CD4-positive, alpha-beta T cell (primary cell): ENCODE results near the gene ECHDC3. TPM values are rescaled to one million over a fixed set of nuclear protein-coding genes. Genes with fewer than 3 reads are reported as not detected.

ENCODE experiments used
- ATAC-seq: fragments of 200-7000 bp; cut with Tn5 transposase; one replicate; pipeline ENCODE4 v1.10.0; 2022; ENCODE audit warnings: mild to moderate bottlenecking; ENCODE audit not compliant: poor library complexity
- CTCF ChIA-PET: fragments of 350-600 bp; sonication (Branson Sonifier 250); formaldehyde crosslinking; loops from one replicate; lab custom pipeline; 2021; ENCODE audit warnings: antibody characterized with exemption, inconsistent platforms; lab: Charles Lee
- POLR2A ChIA-PET: fragments of 350-600 bp; sonication (Branson Sonifier 250); formaldehyde crosslinking; loops from one replicate; lab custom pipeline; 2021; ENCODE audit warnings: antibody characterized with exemption, inconsistent platforms; lab: Charles Lee
- DNase-seq, 14 experiments: peaks; one replicate each; pipeline ENCODE4 v3.0.0-alpha.2; 2013 to 2020; ENCODE audit warnings: mixed read lengths in 2 of 14
- H3K27ac ChIP-seq, 2 donors: one replicate each; pipeline versions ENCODE4 v1.5.1 to v1.7.0; 2013; ENCODE audit warnings: low read length in 2 of 2, low read depth in 1 of 2, mild to moderate bottlenecking in 1 of 2
- H3K27me3 ChIP-seq, 2 experiments: 1 replicate in 1 of 2; 2 replicates in 1 of 2; pipeline versions ENCODE4 v1.6.1 to v1.7.0; 2013; ENCODE audit warnings: low read length in 2 of 2, control low read depth in 1 of 2, mild to moderate bottlenecking in 1 of 2, moderate library complexity in 1 of 2; ENCODE audit not compliant: insufficient read depth in 2 of 2, control insufficient read depth in 1 of 2
- H3K36me3 ChIP-seq: one replicate; pipeline ENCODE4 v1.6.1; 2013; ENCODE audit warnings: low read length, control low read depth; ENCODE audit not compliant: insufficient read depth
- H3K4me1 ChIP-seq: one replicate; pipeline ENCODE4 v1.6.1; 2013; ENCODE audit warnings: low read length, control low read depth; ENCODE audit not compliant: insufficient read depth
- H3K4me3 ChIP-seq: one replicate; pipeline ENCODE4 v1.5.1; 2013; ENCODE audit warnings: mild to moderate bottlenecking, low read length, moderate library complexity
- H3K9me3 ChIP-seq, 2 experiments: 1 replicate in 1 of 2; 2 replicates in 1 of 2; pipeline versions ENCODE4 v1.6.1 to v1.7.0; 2013; ENCODE audit warnings: low read length in 2 of 2, mild to moderate bottlenecking in 2 of 2, control low read depth in 1 of 2, moderate library complexity in 1 of 2; ENCODE audit not compliant: control insufficient read depth in 1 of 2, insufficient read depth in 1 of 2
- H3K27ac Mint-ChIP-seq: one replicate; pipeline ENCODE4 v1.8.0; 2020; ENCODE audit warnings: mixed read lengths
- H3K27me3 Mint-ChIP-seq: one replicate; pipeline ENCODE4 v1.8.0; 2021; ENCODE audit warnings: mixed read lengths
- H3K36me3 Mint-ChIP-seq: one replicate; pipeline ENCODE4 v1.8.0; 2021; ENCODE audit warnings: low read depth, mixed read lengths
- H3K4me1 Mint-ChIP-seq: one replicate; pipeline ENCODE4 v1.8.0; 2021; ENCODE audit warnings: low read depth, mixed read lengths
- H3K4me3 Mint-ChIP-seq: one replicate; pipeline ENCODE4 v1.8.0; 2020; ENCODE audit warnings: mild to moderate bottlenecking, mixed read lengths
- H3K9me3 Mint-ChIP-seq: one replicate; pipeline ENCODE4 v1.8.0; 2020; ENCODE audit warnings: mixed read lengths
- intact Hi-C, 2 experiments: fragments of 100-400 bp; cut with DNase I in 1 of 2; cut with micrococcal nuclease in 1 of 2; formaldehyde crosslinking; loops; one replicate each; pipeline versions ENCODE4 v1.15.1 to v1.9.0; 2023 to 2025; cut with DNase I, micrococcal nuclease
- total RNA-seq, 174 experiments: library from RNA in 2 of 174; stranded (reverse) in 2 of 174; gene quantifications; one replicate each; pipeline ENCODE4 v1.2.3 and lab custom pipeline; 2021 to 2026
- TF ChIP-seq, protein P1 (sequence below): fragments of 200-600 bp; IDR thresholded peaks from one replicate; pipeline ENCODE4 v1.8.0; 2022; ENCODE audit warnings: antibody characterized with exemption, mild to moderate bottlenecking

ECHDC3 gene
- total RNA-seq, 2 experiments from 2014 or later, result 1.5 to 1.6 TPM

DNA sequence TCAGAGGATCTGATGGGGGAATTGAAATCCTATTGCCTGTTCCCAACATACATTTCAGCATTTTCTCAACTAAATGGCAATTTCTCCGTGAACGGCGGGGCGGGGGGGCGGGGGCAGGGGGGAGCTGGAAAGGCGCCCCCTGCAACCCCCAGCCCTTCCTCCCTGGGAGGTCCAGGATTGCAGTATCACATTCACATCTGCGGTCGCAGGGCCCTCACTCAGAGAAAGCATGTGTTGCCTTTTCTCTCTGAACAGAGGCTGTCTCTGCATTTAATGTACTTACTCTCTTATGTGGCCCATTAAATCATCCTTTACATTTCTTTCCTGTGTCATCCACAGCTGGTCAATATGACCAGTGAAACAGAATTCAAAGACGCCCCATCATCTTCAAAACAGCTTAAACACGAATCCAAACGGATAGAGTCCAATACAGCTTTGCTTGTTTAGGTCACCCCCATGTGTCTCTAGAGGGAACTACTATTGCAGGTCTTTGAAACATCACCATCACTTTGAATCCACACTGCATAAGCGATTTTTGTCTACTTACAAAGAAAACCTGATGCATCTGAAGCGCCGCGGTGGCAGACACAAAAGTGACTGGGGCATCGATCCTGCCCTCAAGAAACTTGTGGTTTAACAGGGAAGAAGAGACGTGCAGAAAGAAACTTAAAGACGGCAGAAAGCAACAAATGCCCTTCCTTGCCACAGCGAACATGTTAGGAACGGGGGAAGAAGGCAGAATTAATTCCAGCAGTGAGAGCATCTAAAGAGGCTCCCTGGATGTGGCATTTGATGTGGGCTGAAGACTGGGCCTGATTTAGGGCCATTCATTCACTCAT, 17.0 kb upstream of the ECHDC3 start:
- Mint-ChIP-seq H3K9me3 (no peaks in the 10 kb centered on the region), H3K27ac (no peak overlapping the region), H3K4me1 (peaks cover 6% of the 10 kb centered on the region), H3K27me3 (no peaks in the 10 kb centered on the region), H3K36me3 (no peaks in the 10 kb centered on the region), H3K4me3 (no peak overlapping the region)
- Histone ChIP-seq H3K27me3 (no peaks in the 10 kb centered on the region), H3K4me3 (no peak overlapping the region), H3K9me3 (peaks cover 6 to 8% of the 10 kb centered on the region in 2 experiments), H3K4me1 (no peaks in the 10 kb centered on the region), H3K36me3 (no peaks in the 10 kb centered on the region), H3K27ac (no peak overlapping the region)
- DNase-seq (peak in 4 of 14 experiments; percentile 18 to 70 (median 52)), ATAC-seq (peak; percentile 80)
- CTCF ChIA-PET, result interaction anchor here (0.8 to 2.4 kb wide), 3 partner anchors 32 to 210 kb away, joined by 4 to 16 read pairs (median 11); no protein-coding TSS in a partner anchor
- TF ChIP-seq, protein P1, sequence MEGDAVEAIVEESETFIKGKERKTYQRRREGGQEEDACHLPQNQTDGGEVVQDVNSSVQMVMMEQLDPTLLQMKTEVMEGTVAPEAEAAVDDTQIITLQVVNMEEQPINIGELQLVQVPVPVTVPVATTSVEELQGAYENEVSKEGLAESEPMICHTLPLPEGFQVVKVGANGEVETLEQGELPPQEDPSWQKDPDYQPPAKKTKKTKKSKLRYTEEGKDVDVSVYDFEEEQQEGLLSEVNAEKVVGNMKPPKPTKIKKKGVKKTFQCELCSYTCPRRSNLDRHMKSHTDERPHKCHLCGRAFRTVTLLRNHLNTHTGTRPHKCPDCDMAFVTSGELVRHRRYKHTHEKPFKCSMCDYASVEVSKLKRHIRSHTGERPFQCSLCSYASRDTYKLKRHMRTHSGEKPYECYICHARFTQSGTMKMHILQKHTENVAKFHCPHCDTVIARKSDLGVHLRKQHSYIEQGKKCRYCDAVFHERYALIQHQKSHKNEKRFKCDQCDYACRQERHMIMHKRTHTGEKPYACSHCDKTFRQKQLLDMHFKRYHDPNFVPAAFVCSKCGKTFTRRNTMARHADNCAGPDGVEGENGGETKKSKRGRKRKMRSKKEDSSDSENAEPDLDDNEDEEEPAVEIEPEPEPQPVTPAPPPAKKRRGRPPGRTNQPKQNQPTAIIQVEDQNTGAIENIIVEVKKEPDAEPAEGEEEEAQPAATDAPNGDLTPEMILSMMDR, result peak; percentile 69
- POLR2A ChIA-PET, result interaction anchor here (1.0 kb wide), 2 partner anchors 40 to 210 kb away, joined by 7 to 8 read pairs; no protein-coding TSS in a partner anchor
- intact Hi-C loops, result loop anchor here (1.0 to 10.0 kb wide), 5 partner anchors 38 to 210 kb away; partner anchors contain the start of gene USP6NL (in 1 of the 2)

- intact Hi-C loops, result loop anchor here (1.0 to 10.0 kb wide), 4 partner anchors 39 to 211 kb away; partner anchors contain the start of gene USP6NL (in 1 of the 2)
- Mint-ChIP-seq H3K27ac (no peak overlapping the region), H3K9me3 (no peaks in the 10 kb centered on the region), H3K4me3 (no peak overlapping the region), H3K36me3 (no peaks in the 10 kb centered on the region), H3K4me1 (peaks cover 6% of the 10 kb centered on the region), H3K27me3 (no peaks in the 10 kb centered on the region)
- Histone ChIP-seq H3K27me3 (no peaks in the 10 kb centered on the region), H3K27ac (no peak overlapping the region), H3K9me3 (peaks cover 6 to 13% of the 10 kb centered on the region in 2 experiments), H3K4me3 (no peak overlapping the region), H3K36me3 (no peaks in the 10 kb centered on the region), H3K4me1 (no peaks in the 10 kb centered on the region)
- no peak for ATAC-seq
- POLR2A ChIA-PET, result no interaction called here
- DNase-seq, result no peak
- CTCF ChIA-PET, result interaction anchor here (2.4 kb wide), 1 partner anchor 32 kb away, joined by 11 read pairs; no protein-coding TSS in a partner anchor
- TF ChIP-seq, protein P1, result no peak
Measured at GRCh38 chr10:11725912-11726311, 16.3 kb upstream of the ECHDC3 start.

DNA sequence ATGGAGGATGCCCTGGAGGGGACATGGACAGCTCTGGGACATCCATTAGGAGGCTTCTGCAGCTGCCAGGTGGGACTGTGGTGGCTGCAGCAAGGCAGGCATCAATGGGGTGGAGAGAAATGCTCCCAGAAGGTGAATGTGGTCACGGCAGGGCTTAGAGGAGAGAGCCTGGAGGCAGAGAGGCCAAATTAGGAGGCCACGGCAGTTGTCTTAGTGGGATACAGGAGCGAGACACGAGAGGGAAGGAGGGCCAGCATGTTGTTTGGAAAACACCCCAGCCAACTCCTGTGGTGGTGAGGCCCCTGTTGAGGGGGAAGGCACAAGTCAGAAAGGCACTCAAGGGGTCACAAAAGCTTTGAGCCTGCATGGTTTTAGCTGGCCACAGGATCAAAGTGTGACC, 14.6 kb upstream of the ECHDC3 start:
- Mint-ChIP-seq H3K27me3 (no peaks in the 10 kb centered on the region), H3K36me3 (no peaks in the 10 kb centered on the region), H3K4me3 (no peak overlapping the region), H3K9me3 (no peaks in the 10 kb centered on the region), H3K27ac (no peak overlapping the region), H3K4me1 (peaks cover 6% of the 10 kb centered on the region)
- no peak for DNase-seq
- Histone ChIP-seq H3K9me3 (peaks cover 6 to 14% of the 10 kb centered on the region in 2 experiments), H3K4me1 (no peaks in the 10 kb centered on the region), H3K27me3 (no peaks in the 10 kb centered on the region), H3K27ac (no peak overlapping the region), H3K36me3 (no peaks in the 10 kb centered on the region), H3K4me3 (no peak overlapping the region)
- TF ChIP-seq, protein P1, result no peak
- ChIA-PET POLR2A (interaction anchor here (1.6 kb wide), 1 partner anchor 42 kb away, joined by 7 read pairs; no protein-coding TSS in a partner anchor), CTCF (no interaction called here)
- ATAC-seq, result no peak
- intact Hi-C loops, result loop anchor here (5.0 to 10.0 kb wide), 2 partner anchors 40 to 113 kb away; partner anchors contain the start of gene USP6NL (in 1 of the 2)
